GM13977 (cell line): ENCODE data around the gene CNTN5.

Source experiments
- DNase-seq: peaks from one replicate; pipeline ENCODE4 v3.0.0; 2012; ENCODE audit warnings: low spot score
- CTCF ChIP-seq: IDR thresholded peaks from 2 replicates; pipeline ENCODE4 v1.5.1; 2012; ENCODE audit warnings: mild to moderate bottlenecking, control low read depth; ENCODE audit not compliant: insufficient read depth; ENCODE audit errors: extremely low read depth, missing control alignments
- in situ Hi-C: fragments of 300-500 bp; cut with MboI; formaldehyde crosslinking; loops from one replicate; pipeline ENCODE4 v1.12.0; 2022; ENCODE audit warnings: low sequenced_read_pairs, low pct_unique_long_range_greater_than_20kb, mixed read lengths, inconsistent platforms; ENCODE audit not compliant: unreplicated experiment

CNTN5 gene

DNA sequence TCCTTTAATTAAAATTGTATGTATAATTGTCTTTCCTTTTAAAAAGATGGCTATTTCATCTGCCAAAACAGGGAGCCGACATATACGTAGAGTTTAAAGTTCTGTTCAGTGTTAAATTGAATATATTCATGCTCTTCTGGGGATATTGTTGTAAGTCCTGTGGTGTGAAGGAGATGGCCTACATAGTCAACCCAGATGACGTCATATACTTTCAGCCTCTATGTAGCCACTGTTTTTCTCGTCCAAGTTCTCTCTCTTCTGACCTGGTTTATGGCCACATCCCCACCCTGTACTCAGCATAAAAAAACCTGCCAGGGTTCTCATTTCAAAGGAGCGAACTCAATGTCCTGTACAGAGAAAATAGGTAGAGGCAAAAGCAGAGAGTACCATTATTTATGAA is 1156.9 kb downstream of the CNTN5 start:
- in situ Hi-C loops, result no loop called here
- DNase-seq, result no peak

DNA sequence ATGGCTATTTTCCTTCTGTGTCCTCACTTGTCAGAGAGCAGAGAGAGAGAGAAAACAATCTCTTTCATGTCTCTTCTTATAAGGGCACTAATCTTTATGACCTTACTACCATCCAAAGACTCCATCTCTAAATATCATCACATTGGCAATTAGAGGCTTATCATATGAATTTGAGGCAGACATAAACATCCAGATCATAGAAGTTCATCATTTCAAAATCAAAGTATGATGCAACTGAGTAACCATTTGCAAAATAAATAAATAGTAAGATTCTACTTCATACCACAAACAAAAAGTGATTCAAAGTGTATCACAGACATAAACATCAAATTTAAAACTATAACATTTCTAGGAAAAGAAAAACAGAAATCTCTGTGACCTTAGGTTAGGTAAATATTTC is 1161.6 kb downstream of the CNTN5 start:
- in situ Hi-C loops, result no loop called here
- TF ChIP-seq CTCF, result no peak
- DNase-seq, result no peak

More for the DNA sequence above, 1156.9 kb downstream of the CNTN5 start:
- TF ChIP-seq CTCF, result no peak

DNA sequence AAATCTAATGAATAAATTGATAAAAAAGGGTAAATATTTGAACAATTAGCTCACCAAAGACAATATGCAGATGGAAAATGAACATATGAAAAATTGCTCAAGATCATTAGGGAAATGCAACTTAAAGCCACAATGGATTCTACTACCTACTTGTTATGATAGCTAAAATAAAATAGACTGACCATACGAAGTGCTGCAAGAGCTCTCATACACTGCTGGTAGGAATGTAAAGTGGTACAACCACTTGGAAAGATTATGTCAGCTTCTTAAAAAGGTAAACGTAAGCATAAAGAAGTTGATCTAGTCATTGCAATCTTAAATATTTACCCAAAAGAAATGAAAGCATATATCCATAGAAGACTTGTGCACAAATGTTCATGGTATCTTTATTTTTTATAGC is 1162.2 kb downstream of the CNTN5 start:
- no peak for DNase-seq
- TF ChIP-seq CTCF, result no peak
- in situ Hi-C loops, result no loop called here

GRCh38 chr11:100185588-100185987 is 1164.8 kb downstream of the CNTN5 start:
- in situ Hi-C loops, result no loop called here
- no peak for TF ChIP-seq CTCF
- no peak for DNase-seq

DNA sequence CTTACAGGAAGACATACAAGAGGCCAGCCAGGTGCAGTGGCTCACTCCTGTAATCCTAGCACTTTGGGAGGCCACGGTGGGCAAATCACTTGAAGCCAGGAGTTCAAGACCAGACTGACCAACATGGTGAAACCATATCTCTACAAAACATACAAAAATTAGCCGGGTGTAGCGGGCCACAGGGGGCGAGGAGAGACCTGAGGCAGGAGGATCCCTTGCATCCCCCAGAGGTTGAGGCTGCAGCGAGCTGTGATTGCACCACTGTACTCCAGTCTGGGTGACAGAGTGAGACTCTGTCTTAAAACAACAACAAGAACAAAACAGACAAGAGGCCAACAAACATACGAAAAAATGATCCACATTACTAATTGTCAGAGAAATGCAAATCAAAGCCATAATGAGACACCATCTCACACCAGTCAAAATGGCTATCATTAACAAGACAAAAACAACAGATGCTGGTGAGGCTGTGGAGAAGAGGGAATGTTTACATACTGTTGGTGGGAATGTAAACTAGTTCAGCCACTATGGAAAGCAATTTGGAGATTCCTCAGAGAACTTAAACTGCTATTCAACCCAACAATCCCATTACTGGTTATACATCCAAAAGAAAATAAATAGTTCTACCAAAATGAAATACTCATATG is 1167.5 kb downstream of the CNTN5 start:
- no peak for TF ChIP-seq CTCF
- DNase-seq, result no peak
- in situ Hi-C loops, result no loop called here

GRCh38 chr11:100190395-100190794 is 1169.6 kb downstream of the CNTN5 start:
- in situ Hi-C loops, result no loop called here
- no peak for DNase-seq
- TF ChIP-seq CTCF, result no peak
